Measurements from ENCODE around the gene BCKDK. TPM values are rescaled to one million over a fixed set of nuclear protein-coding genes. Genes with fewer than 3 reads are reported as not detected.

BCKDK gene
- total and polyA plus RNA-seq, 2 donors (not counting 3 experiments of a cell fraction or from before 2014, with no cell fraction given): 57.8 to 78.3 TPM

DNA sequence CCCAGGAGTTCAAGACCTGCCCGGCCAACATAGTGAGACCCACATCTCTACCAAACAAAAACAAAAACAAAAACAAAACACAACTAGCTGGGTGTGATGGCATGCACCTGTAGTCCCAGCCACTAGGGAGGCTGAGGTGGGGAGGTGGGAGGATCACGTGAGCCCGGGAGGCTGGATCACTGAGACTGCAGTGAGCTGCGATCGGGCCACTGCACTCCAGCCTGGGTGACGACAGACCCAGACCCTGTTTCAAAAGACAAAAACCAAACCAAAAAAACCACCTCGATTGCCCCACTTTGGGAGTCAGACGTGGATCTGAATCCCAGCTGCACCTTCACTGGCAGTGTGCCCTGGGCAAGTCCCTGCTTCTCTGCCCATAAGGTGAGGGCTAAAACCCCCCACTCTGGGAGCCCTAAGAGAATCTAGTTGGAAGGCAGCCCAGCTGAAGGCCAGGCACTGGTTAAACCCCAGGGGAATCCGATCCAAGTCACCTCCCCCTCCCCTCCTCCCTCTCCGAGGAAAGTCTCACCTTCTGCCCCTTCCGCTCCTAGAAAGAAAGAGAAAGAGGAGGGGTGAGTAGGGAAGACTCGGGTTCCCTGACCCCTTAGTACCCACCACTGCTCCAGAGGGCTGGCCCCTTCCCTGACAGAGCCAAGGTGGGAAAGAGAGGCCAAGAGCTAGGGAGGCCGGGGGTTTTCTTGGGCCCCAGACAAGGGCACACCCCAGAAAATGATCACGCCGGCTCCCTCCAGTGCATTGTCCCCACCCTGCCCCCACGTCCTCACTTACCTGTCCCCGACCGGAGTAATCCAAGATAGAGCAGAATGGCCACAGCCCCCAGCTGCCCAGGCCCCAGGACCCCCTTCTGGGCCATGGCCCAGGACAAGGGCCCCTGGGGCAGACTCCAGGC, 26.7 kb downstream of the BCKDK start:
- H3K4me2 ChIP-seq (ENCODE audit: insufficient read depth, low read length): no peak overlapping the region
- no peaks in the 10 kb centered on the region for H3K9me1 ChIP-seq (replicated peaks; ENCODE audit: control insufficient read depth, extremely low read depth, insufficient read depth, low read length)
- ChIA-PET POLR2A (no interaction called here), CTCF (interaction anchor here (1.9 kb wide), 1 partner anchor 17 kb away, joined by 7 read pairs; the partner anchor contains the start of gene KAT8)
- TF ChIP-seq, protein P1, sequence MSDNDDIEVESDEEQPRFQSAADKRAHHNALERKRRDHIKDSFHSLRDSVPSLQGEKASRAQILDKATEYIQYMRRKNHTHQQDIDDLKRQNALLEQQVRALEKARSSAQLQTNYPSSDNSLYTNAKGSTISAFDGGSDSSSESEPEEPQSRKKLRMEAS (IDR thresholded peaks at IDR 0.05; ENCODE audit: insufficient read depth, insufficient read length): no peak
- TF ChIP-seq MYC (IDR thresholded peaks at IDR 0.05; ENCODE audit: low read depth, low read length) (no peak), POLR2AphosphoS5 (IDR thresholded peaks at IDR 0.05; ENCODE audit: insufficient read depth, low read depth, low read length) (no peak), GATA2 (IDR thresholded peaks at IDR 0.05; ENCODE audit: insufficient read depth, insufficient read length, low read depth, low read length) (no peak), FOS (IDR thresholded peaks at IDR 0.05; ENCODE audit: borderline replicate concordance, insufficient read depth, low read length) (no peak), JUN (IDR thresholded peaks at IDR 0.05; ENCODE audit: borderline replicate concordance, insufficient read depth, insufficient read length, low read depth) (no peak), EZH2 (IDR thresholded peaks at IDR 0.05; ENCODE audit: borderline replicate concordance, low read depth, low read length, severe bottlenecking) (no peak), POLR2A (IDR thresholded peaks at IDR 0.05; ENCODE audit: low read depth, low read length) (no peak)
- TF ChIP-seq, protein P2, sequence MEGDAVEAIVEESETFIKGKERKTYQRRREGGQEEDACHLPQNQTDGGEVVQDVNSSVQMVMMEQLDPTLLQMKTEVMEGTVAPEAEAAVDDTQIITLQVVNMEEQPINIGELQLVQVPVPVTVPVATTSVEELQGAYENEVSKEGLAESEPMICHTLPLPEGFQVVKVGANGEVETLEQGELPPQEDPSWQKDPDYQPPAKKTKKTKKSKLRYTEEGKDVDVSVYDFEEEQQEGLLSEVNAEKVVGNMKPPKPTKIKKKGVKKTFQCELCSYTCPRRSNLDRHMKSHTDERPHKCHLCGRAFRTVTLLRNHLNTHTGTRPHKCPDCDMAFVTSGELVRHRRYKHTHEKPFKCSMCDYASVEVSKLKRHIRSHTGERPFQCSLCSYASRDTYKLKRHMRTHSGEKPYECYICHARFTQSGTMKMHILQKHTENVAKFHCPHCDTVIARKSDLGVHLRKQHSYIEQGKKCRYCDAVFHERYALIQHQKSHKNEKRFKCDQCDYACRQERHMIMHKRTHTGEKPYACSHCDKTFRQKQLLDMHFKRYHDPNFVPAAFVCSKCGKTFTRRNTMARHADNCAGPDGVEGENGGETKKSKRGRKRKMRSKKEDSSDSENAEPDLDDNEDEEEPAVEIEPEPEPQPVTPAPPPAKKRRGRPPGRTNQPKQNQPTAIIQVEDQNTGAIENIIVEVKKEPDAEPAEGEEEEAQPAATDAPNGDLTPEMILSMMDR (IDR thresholded peaks at IDR 0.05; ENCODE audit: extremely low read depth in 1 of 2, insufficient read depth in 1 of 2, low read depth in 1 of 2, low read length in 2 of 2): no peak
- peaks cover 0 to 5% of the 10 kb centered on the region in 2 experiments for H3K36me3 ChIP-seq (ENCODE audit: control insufficient read depth in 2 of 2, extremely low read depth in 1 of 2, insufficient read depth in 2 of 2, low read length in 2 of 2)
- H3K27ac ChIP-seq (ENCODE audit: insufficient read depth, low read depth, low read length): no peak overlapping the region
- H3K4me1 ChIP-seq (ENCODE audit: control insufficient read depth, extremely low read depth, insufficient read depth, low read length): peaks cover 8% of the 10 kb centered on the region
- DNase-seq (ENCODE audit: low read depth, low spot score) (no peak), FAIRE-seq (no peak)
- no peak overlapping the region for H3K4me3 ChIP-seq (replicated peaks in 1 of 3; ENCODE audit: insufficient read depth in 1 of 3, low read depth in 1 of 3, low read length in 3 of 3)
- no peak overlapping the region for H3K9ac ChIP-seq (replicated peaks; ENCODE audit: extremely low read depth, insufficient read depth, low read length)
- no peaks in the 10 kb centered on the region for H4K20me1 ChIP-seq (replicated peaks; ENCODE audit: control insufficient read depth, extremely low read depth, insufficient read depth, low read length)
- no peak overlapping the region for H2AFZ ChIP-seq (ENCODE audit: low read depth, low read length)
- dilution Hi-C loops (cut with MboI; ENCODE audit: extremely low pct_ligation_motif_present, low sequenced_read_pairs) (no loop called here), intact Hi-C loops (cut with micrococcal nuclease) (no loop called here)
- H3K79me2 ChIP-seq (ENCODE audit: control insufficient read depth, insufficient read depth, low read length): no peaks in the 10 kb centered on the region
- no TSS peak for BruUV-seq (replicated peaks)
- no peaks in the 10 kb centered on the region for H3K27me3 ChIP-seq (ENCODE audit: control insufficient read depth in 2 of 2, insufficient read depth in 2 of 2, low read length in 2 of 2)
- H3K9me3 ChIP-seq (replicated peaks; ENCODE audit: control insufficient read depth, insufficient read depth, low read length): no peaks in the 10 kb centered on the region

Measured in endothelial cell of umbilical vein (primary cell).